ENCODE measurements around the gene SLC16A12. TPM values are rescaled to one million over a fixed set of nuclear protein-coding genes. Genes with fewer than 3 reads are reported as not detected.
"Not testable (repeated sequence)": the region's sequence is repeated elsewhere in the genome, so short reads cannot be mapped to it uniquely, and the experiment has no call there.

SLC16A12 gene
- total and polyA plus RNA-seq, 2 of the 13 experiments (the other 11 are each of a cell fraction or from before 2014, with no cell fraction given): 0.02 TPM; not detected in 1

DNA sequence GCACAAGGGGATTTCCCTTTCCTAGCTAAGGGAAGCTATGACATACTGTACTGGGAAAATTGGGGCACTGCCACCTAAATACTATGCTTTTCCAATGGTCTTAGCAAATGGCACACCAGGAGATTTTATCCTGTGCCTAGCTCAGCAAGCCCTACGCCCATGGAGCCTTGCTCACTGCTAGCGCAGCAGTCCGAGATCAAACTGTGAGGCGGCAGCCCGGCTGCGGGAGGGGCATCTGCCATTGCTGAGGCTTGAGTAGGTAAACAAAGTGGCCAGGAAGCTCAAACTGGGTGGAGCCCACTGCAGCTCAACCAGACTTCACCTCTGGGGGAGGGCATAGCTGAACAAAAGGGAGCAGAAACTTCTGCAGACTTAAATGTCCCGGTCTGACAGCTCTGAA is 90.6 kb downstream of the SLC16A12 start:
- H3K9ac ChIP-seq (ENCODE audit: insufficient read depth, low read depth, low read length); H3K27ac ChIP-seq (ENCODE audit: extremely low read length, insufficient read depth, low read length); H3K79me2 ChIP-seq (ENCODE audit: insufficient read depth, low read length); BruUV-seq (replicated peaks); H4K20me1 ChIP-seq (ENCODE audit: insufficient read depth, low read length); CTCF ChIA-PET (ENCODE audit: low intra/inter-chr PET ratio, low total read pairs); H3K27me3 ChIP-seq (ENCODE audit: control insufficient read depth in 1 of 2, insufficient read depth in 2 of 2, low read length in 2 of 2); H2AFZ ChIP-seq (ENCODE audit: low read length); H3K36me3 ChIP-seq (replicated peaks in 1 of 2; ENCODE audit: control insufficient read depth in 1 of 2, insufficient read depth in 2 of 2, low read length in 2 of 2); intact Hi-C loops (cut with micrococcal nuclease; ENCODE audit: unreplicated experiment); in situ Hi-C loops (cut with HindIII; ENCODE audit: extremely low pct_ligation_motif_present, low pct_unique_long_range_greater_than_20kb); TF ChIP-seq SOX6, FOXA1 (IDR thresholded peaks at IDR 0.05): not testable (repeated sequence)
- peak; percentile 45; the same call in 1 of the 2 replicates for TF ChIP-seq ZMYM4 (CRISPR knock-in tag; IDR thresholded peaks at IDR 0.05)
- 0 out of 2 replicates have a peak, but pooled peaks have one; percentile 13 for TF ChIP-seq ZNF292 (CRISPR knock-in tag; IDR thresholded peaks at IDR 0.05; ENCODE audit: borderline replicate concordance, low read depth)
- 0 out of 2 replicates have a peak, but pooled peaks have one; percentile 30 for TF ChIP-seq DMAP1 (CRISPR knock-in tag; IDR thresholded peaks at IDR 0.05)
- peak; percentile 50; the same call in 1 of the 2 replicates for TF ChIP-seq CBX5 (CRISPR knock-in tag; IDR thresholded peaks at IDR 0.05; ENCODE audit: borderline replicate concordance)
- peak; percentile 21; the same call in 1 of the 2 replicates for TF ChIP-seq SOX6 (CRISPR knock-in tag; IDR thresholded peaks at IDR 0.05)
- peak; percentile 27; the same call in 1 of the 2 replicates for TF ChIP-seq SP5 (CRISPR knock-in tag; IDR thresholded peaks at IDR 0.05; ENCODE audit: borderline replicate concordance, low read depth)
- TF ChIP-seq, protein P1, sequence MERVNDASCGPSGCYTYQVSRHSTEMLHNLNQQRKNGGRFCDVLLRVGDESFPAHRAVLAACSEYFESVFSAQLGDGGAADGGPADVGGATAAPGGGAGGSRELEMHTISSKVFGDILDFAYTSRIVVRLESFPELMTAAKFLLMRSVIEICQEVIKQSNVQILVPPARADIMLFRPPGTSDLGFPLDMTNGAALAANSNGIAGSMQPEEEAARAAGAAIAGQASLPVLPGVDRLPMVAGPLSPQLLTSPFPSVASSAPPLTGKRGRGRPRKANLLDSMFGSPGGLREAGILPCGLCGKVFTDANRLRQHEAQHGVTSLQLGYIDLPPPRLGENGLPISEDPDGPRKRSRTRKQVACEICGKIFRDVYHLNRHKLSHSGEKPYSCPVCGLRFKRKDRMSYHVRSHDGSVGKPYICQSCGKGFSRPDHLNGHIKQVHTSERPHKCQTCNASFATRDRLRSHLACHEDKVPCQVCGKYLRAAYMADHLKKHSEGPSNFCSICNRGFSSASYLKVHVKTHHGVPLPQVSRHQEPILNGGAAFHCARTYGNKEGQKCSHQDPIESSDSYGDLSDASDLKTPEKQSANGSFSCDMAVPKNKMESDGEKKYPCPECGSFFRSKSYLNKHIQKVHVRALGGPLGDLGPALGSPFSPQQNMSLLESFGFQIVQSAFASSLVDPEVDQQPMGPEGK (CRISPR knock-in tag; IDR thresholded peaks at IDR 0.05): peak; percentile 40; the same call in 1 of the 2 replicates
- 0 out of 2 replicates have a peak, but pooled peaks have one; percentile 23 for TF ChIP-seq TBX2 (CRISPR knock-in tag; IDR thresholded peaks at IDR 0.05; ENCODE audit: borderline replicate concordance)
- TF ChIP-seq FOXA1 (CRISPR knock-in tag; IDR thresholded peaks at IDR 0.05): peak; percentile 59
- TF ChIP-seq GABPB1 (CRISPR knock-in tag; IDR thresholded peaks at IDR 0.05): peak; percentile 20; the same call in 1 of the 2 replicates
- H3K4me3 ChIP-seq (replicated peaks in 1 of 3; ENCODE audit: insufficient read depth in 1 of 3, low read depth in 2 of 3, low read length in 3 of 3): peak overlapping the region in 1 of 3 experiments; percentile 9; a peak in 1 of 6 replicates
- H3K4me1 ChIP-seq (ENCODE audit: insufficient read depth, low read length): peaks cover 13% of the 10 kb centered on the region
- DNase-seq (ENCODE audit: low spot score) (peak; percentile 19), FAIRE-seq (peak; percentile 4), ATAC-seq (peak; percentile 73)
- peaks cover 13% of the 10 kb centered on the region for H3K9me3 ChIP-seq (ENCODE audit: low read length)
- 2% methylated on average over 6 of the region's 7 CpGs for WGBS (ENCODE audit: low lambda C conversion rate)
- POLR2A ChIA-PET: interaction anchor here (1.0 kb wide), 1 partner anchor 201 kb away, joined by 3 read pairs; no protein-coding TSS in a partner anchor
- peak overlapping the region; percentile 46 for H3K4me2 ChIP-seq (ENCODE audit: low read depth, low read length)
